GM19351 (cell line): Measurements from ENCODE around the gene PARM1.

Source experiments
- ATAC-seq: cut with Tn5 transposase; IDR thresholded peaks from one replicate; pipeline ENCODE4 v1.9.1; 2021; ENCODE audit warnings: mild to moderate bottlenecking, moderate library complexity; ENCODE audit not compliant: unreplicated experiment

The PARM1 gene

GRCh38 chr4:75065909-75066308 is 133.0 kb downstream of the PARM1 start:
- no peak for ATAC-seq

GRCh38 chr4:75069493-75070074 is 136.7 kb downstream of the PARM1 start:
- ATAC-seq: peak; percentile 80

- ATAC-seq: no peak
Measured at GRCh38 chr4:75071317-75071716, 138.4 kb downstream of the PARM1 start.

- no peak for ATAC-seq
Measured at GRCh38 chr4:75080888-75081287, 148.0 kb downstream of the PARM1 start.

- no peak for ATAC-seq
Measured at GRCh38 chr4:75081561-75081960, 148.6 kb downstream of the PARM1 start.

- ATAC-seq: no peak
Measured at GRCh38 chr4:75087416-75087815, 154.5 kb downstream of the PARM1 start.

GRCh38 chr4:75087865-75088264 is 154.9 kb downstream of the PARM1 start:
- ATAC-seq: peak; percentile 87

GRCh38 chr4:75089206-75089605 is 156.3 kb downstream of the PARM1 start:
- no peak for ATAC-seq

- peak; percentile 94 for ATAC-seq
Measured at GRCh38 chr4:75099321-75099720, 166.4 kb downstream of the PARM1 start.
